Adrenal gland (tissue), 12 donors: ENCODE measurements around the gene CCDC13. TPM values are rescaled to one million over a fixed set of nuclear protein-coding genes. Genes with fewer than 3 reads are reported as not detected.

Experiments
- DNase-seq, 7 donors: peaks; one replicate each; pipeline ENCODE4 v3.0.0-alpha.2; 2019 to 2020
- H3K27ac ChIP-seq, 5 donors: fragments of 200-600 bp; sonication (generic) in 4 of 5; 1 replicate in 3 of 5; 2 replicates in 2 of 5; pipeline versions ENCODE4 v1.5.1 to v1.8.0; 2016 to 2020; ENCODE audit warnings: mild to moderate bottlenecking in 1 of 5
- H3K27me3 ChIP-seq: fragments of 200-600 bp; 2 replicates; pipeline ENCODE4 v1.8.0; 2021
- H3K36me3 ChIP-seq, 2 donors: fragments of 200-600 bp; replicated peaks in 1 of 2; 1 replicate in 1 of 2; 2 replicates in 1 of 2; pipeline versions ENCODE4 v1.5.1 to v1.8.0; 2018 to 2022
- H3K4me1 ChIP-seq, 2 donors: fragments of 200-600 bp; replicated peaks in 1 of 2; 1 replicate in 1 of 2; 2 replicates in 1 of 2; pipeline versions ENCODE4 v1.5.1 to v1.8.0; 2018 to 2021
- H3K4me3 ChIP-seq, 4 donors: fragments of 200-600 bp; sonication (generic) in 3 of 4; one replicate each; pipeline ENCODE4 v1.5.1; 2016 to 2018
- H3K9me3 ChIP-seq, 3 donors: fragments of 200-600 bp; sonication (generic) in 1 of 3; replicated peaks in 1 of 3; 1 replicate in 2 of 3; 2 replicates in 1 of 3; pipeline versions ENCODE4 v1.5.1 to v1.8.0; 2016 to 2021
- POLR2A ChIP-seq, 2 donors: fragments of 450-650 bp; IDR thresholded peaks; one replicate each; pipeline ENCODE4 v1.6.1; 2017; ENCODE audit warnings: antibody characterized with exemption in 2 of 2, mild to moderate bottlenecking in 2 of 2, moderate library complexity in 1 of 2
- WGBS, 4 donors: extraction: QIAGEN DNeasy Blood & Tissue Kit in 2 of 4; methylation state at CpG; one replicate each; pipeline versions ENCODE4 v1.1.5 to v1.1.7; 2013 to 2017; 5-methylcytosine and 5-hydroxymethylcytosine counted together
- intact Hi-C, 2 donors: fragments of 100-400 bp; cut with DNase I; formaldehyde crosslinking; loops; one replicate each; pipeline versions ENCODE4 v1.14.1 to v1.15.0; 2022 to 2023
- polyA plus RNA-seq, 3 donors: library from polyadenylated mRNA; stranded (reverse); fragments of 200-250 nt in 2 of 3; fragments of 350-450 nt in 1 of 3; fragmentation: Illumina TruSeq in 1 of 3; extraction: RNeasy Lipid Tissue Mini Kit (QIAGEN cat#74804) in 1 of 3; gene quantifications; one replicate each; pipeline ENCODE4 v1.2.3, GENCODE V29; 2013 to 2014
- total RNA-seq, 9 donors: library from RNA; depleted of rRNA in 4 of 9; stranded (reverse); fragments of >200 nt in 4 of 9; fragments of 120-200 nt in 1 of 9; fragmentation: NEBNext Ultra II Directional in 1 of 9; extraction: Animal tissue kit (Norgen Biotek cat#: 25700) in 1 of 9; gene quantifications; one replicate each; pipeline versions ENCODE4 v1.1.0 to v1.2.4, GENCODE V29; 2013 to 2023
- TF ChIP-seq, protein P1 (sequence below), 6 experiments: fragments of 450-650 bp in 4 of 6; fragments of 200-600 bp in 2 of 6; sonication (generic) in 1 of 6; IDR thresholded peaks; 1 replicate in 5 of 6; 2 replicates in 1 of 6; pipeline versions ENCODE4 v1.5.1 to v1.8.0; 2016 to 2021; ENCODE audit warnings: antibody characterized with exemption in 6 of 6, mild to moderate bottlenecking in 2 of 6, moderate library complexity in 1 of 6
- donor health status: healthy with polysubstance abuse.
- donor health status: Bipolar disorder and iron deficiency.
- donor health status: DM: yes; HTN: yes; CAD: no.
- donor health status: DM: no; HTN: no; CAD: no.
- donor health status: DM: no; HTN: no; CAD: no.
- donor health status: DM: yes; HTN: yes; CAD: no.

Gene CCDC13
- total and polyA plus RNA-seq, 12 donors = 0.35 to 2.1 (median 1.1) TPM; not detected in 2

DNA sequence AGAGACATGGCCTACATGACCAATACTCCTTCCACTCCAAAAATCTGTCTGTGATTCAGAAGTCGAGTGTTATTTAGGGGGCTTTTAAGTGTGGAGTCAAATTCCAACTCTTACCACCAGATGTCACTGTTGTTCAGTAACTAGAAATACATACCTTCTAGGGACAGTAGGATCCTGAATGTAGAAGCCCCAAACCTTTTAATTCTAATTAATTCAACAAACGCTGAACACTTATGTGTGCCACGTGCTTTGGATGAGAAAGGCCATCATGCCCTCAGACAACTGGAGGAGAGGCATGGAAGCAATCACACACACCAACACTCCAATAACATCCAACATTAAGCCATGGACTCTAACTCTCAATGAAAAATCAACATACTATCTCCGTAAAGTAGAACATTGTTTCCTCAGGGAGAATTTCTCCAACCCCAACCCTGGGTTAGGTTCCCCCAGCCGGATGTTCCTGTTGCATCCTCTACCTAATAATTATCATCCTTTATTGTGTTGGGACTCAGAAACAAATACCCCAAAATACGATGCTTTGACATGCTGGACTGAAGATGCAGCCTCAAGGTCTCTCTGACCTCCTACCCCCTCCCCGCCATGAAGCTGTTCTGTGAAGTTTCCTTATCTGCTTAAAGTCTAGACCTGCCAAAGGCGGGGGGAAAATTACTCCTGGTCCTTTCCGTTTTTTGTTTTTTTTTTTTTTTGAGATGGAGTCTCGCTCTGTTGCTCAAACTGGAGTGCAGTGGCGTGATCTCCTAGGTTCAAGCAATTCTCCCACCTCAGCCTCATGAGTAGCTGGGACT is 8.0 kb upstream of the CCDC13 start:
- peak in 2 of 7 donors; percentile 22 to 36 for DNase-seq

DNA sequence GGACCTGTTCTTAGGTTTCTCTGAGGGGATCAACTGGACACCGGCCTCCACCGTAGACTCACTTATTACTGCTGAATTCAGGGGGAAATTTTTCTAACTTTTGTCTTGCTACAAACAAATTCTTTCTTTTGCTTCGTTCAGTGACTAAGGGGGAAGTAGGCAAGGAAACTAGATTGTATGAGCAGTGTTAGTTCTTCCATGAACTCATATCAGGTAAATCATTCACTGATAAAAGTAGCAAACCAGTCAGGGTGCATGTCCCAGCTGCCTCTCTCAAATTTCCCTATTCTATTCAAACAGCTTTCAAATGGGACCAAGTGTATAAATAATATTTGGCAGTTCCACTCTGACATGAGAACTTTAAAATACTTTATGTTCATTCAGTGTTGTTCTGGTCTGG is 7.3 kb upstream of the CCDC13 start:
- no peaks in the 10 kb centered on the region for H3K9me3 ChIP-seq
- 75 to 79% (median 78%) methylated on average over 3 of the region's 3 CpGs for WGBS, 4 donors
- intact Hi-C loops = loop anchor here (2.0 to 10.0 kb wide), 3 partner anchors 54 to 100 kb away; partner anchors contain the start of gene CYP8B1 (in 1 of the 2)
- TF ChIP-seq, protein P1, sequence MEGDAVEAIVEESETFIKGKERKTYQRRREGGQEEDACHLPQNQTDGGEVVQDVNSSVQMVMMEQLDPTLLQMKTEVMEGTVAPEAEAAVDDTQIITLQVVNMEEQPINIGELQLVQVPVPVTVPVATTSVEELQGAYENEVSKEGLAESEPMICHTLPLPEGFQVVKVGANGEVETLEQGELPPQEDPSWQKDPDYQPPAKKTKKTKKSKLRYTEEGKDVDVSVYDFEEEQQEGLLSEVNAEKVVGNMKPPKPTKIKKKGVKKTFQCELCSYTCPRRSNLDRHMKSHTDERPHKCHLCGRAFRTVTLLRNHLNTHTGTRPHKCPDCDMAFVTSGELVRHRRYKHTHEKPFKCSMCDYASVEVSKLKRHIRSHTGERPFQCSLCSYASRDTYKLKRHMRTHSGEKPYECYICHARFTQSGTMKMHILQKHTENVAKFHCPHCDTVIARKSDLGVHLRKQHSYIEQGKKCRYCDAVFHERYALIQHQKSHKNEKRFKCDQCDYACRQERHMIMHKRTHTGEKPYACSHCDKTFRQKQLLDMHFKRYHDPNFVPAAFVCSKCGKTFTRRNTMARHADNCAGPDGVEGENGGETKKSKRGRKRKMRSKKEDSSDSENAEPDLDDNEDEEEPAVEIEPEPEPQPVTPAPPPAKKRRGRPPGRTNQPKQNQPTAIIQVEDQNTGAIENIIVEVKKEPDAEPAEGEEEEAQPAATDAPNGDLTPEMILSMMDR (IDR thresholded peaks at IDR 0.05) = no peak
- TF ChIP-seq POLR2A (IDR thresholded peaks at IDR 0.05) = no peak
- H3K4me1 ChIP-seq = peaks cover 12 to 39% of the 10 kb centered on the region in 2 donors
- DNase-seq = no peak
- no peaks in the 10 kb centered on the region for H3K27me3 ChIP-seq
- no peak overlapping the region for H3K4me3 ChIP-seq
- H3K36me3 ChIP-seq = peaks cover 0 to 4% of the 10 kb centered on the region in 2 donors
- peak overlapping the region in 2 of 5 donors; percentile 43 to 75 for H3K27ac ChIP-seq

More for the DNA sequence above, 8.0 kb upstream of the CCDC13 start:
- no peaks in the 10 kb centered on the region for H3K27me3 ChIP-seq
- no peak overlapping the region for H3K4me3 ChIP-seq
- 52 to 61% (median 55%) methylated on average over 10 to 11 of the region's 11 CpGs for whole genome bisulfite sequencing, 4 donors
- intact Hi-C loops = loop anchor here (2.0 to 10.0 kb wide), 3 partner anchors 54 to 100 kb away; partner anchors contain the start of gene CYP8B1 (in 1 of the 2)
- peak overlapping the region in 2 of 5 donors; percentile 43 to 75 for H3K27ac ChIP-seq
- H3K4me1 ChIP-seq = peaks cover 12 to 43% of the 10 kb centered on the region in 2 donors
- TF ChIP-seq, protein P1 (IDR thresholded peaks at IDR 0.05) = peak; percentile 69 to 87 (median 80)
- TF ChIP-seq POLR2A (IDR thresholded peaks at IDR 0.05) = no peak
- H3K9me3 ChIP-seq = no peaks in the 10 kb centered on the region
- H3K36me3 ChIP-seq = peaks cover 0 to 6% of the 10 kb centered on the region in 2 donors

DNA sequence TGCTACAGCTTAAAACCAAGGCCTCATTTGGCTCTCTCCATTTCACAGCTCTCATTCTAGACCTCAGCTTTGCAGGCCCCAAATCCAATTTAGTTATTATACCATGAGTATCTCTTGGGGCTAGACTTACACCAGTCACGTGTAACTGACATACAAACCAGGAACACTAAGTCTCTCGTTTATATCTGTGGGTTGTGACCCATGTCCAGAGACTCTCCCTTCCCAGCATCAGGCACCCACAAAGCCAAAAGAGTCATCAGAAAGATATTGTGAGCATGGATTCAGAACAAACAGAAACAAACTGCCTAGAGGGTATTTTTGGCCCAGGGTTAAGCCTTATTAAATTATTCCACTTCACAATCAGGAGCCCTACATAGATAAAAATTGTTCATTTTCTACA is 5.6 kb upstream of the CCDC13 start:
- intact Hi-C loops = no loop called here

DNA sequence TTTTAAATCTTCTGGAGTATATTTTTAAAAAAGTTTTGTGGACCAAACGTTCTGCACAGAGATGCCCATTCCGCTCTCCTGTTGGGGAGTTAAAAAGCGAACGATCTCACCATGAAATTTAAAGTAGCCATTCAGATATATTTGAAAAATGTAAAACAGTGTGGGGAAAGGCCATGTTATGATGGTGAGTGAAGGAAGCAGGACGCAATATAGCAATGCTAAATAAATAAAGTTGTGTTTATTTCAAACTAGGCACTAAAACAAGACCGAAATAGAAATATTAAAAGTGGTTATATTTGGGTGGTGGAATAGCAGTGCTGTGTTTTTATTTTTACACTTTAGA is 327 bp upstream of the CCDC13 start:
- peak overlapping the region in 2 of 5 donors; percentile 77 to 88 for H3K27ac ChIP-seq
- TF ChIP-seq POLR2A (IDR thresholded peaks at IDR 0.05) = no peak
- TF ChIP-seq, protein P1 (IDR thresholded peaks at IDR 0.05) = no peak
- intact Hi-C loops = no loop called here

More for the DNA sequence above, 5.6 kb upstream of the CCDC13 start:
- WGBS, 4 donors = 60 to 70% (median 67%) methylated on average over 2 of the region's 2 CpGs
- TF ChIP-seq, protein P1 (IDR thresholded peaks at IDR 0.05) = no peak
- no peak for TF ChIP-seq POLR2A (IDR thresholded peaks at IDR 0.05)
- peak in 3 of 7 donors; percentile 27 to 70 (median 57) for DNase-seq
- H3K9me3 ChIP-seq = no peaks in the 10 kb centered on the region
- H3K36me3 ChIP-seq = no peaks in the 10 kb centered on the region
- peaks cover 12 to 41% of the 10 kb centered on the region in 2 donors for H3K4me1 ChIP-seq
- H3K27ac ChIP-seq = peak overlapping the region in 2 of 5 donors; percentile 76 to 80
- H3K4me3 ChIP-seq = no peak overlapping the region
- H3K27me3 ChIP-seq = no peaks in the 10 kb centered on the region

More for the DNA sequence above, 327 bp upstream of the CCDC13 start:
- Histone ChIP-seq H3K4me1 (peaks cover 0 to 18% of the 10 kb centered on the region in 2 donors), H3K36me3 (no peaks in the 10 kb centered on the region), H3K9me3 (no peaks in the 10 kb centered on the region), H3K4me3 (peak overlapping the region in 2 of 4 donors; percentile 27 to 58), H3K27me3 (no peaks in the 10 kb centered on the region)
- DNase-seq = no peak
- 9 to 14% (median 11%) methylated on average over 6 of the region's 6 CpGs for WGBS, 4 donors
